GM12878 (cell line): ENCODE results near the gene NCKAP5. TPM values are rescaled to one million over a fixed set of nuclear protein-coding genes. Genes with fewer than 3 reads are reported as not detected.

Experiments used
- ATAC-seq: fragments of 200-7000 bp; cut with Tn5 transposase; 3 replicates; pipeline ENCODE4 v1.9.1; 2020; ENCODE audit warnings: mild to moderate bottlenecking, moderate library complexity
- BruUV-seq: library from RNA; stranded (reverse); fragments of 400-500 nt; replicated peaks from 2 replicates; lab custom pipeline; 2021; lab: Mats Ljungman, UMichigan
- CTCF ChIA-PET: fragments of 300-600 bp; sonication (Branson Sonifier 250); formaldehyde crosslinking; extraction: SDS; loops from one replicate; lab custom pipeline; 2021; ENCODE audit warnings: inconsistent platforms; lab: Yijun Ruan, JAX
- POLR2A ChIA-PET: fragments of 350-600 bp; formaldehyde crosslinking; extraction: SDS; loops from one replicate; lab custom pipeline; 2021; ENCODE audit warnings: inconsistent platforms; lab: Charles Lee
- RAD21 ChIA-PET: fragments of 300-600 bp; sonication (Branson Sonifier 250); formaldehyde crosslinking; loops from one replicate; lab custom pipeline; 2023; ENCODE audit warnings: antibody characterized with exemption; ENCODE audit not compliant: unreplicated experiment; lab: Charles Lee
- SMC1A ChIA-PET: fragments of 300-600 bp; sonication (Branson Sonifier 250); formaldehyde crosslinking; loops from one replicate; lab custom pipeline; 2023; ENCODE audit not compliant: unreplicated experiment, uncharacterized antibody; lab: Charles Lee
- DNase-seq: peaks from one replicate; pipeline ENCODE4 v3.0.0-alpha.2; 2011; ENCODE audit warnings: low read depth, low spot score
- FAIRE-seq: peaks from 3 replicates; lab custom pipeline; 2011; peaks lifted over from hg19 to GRCh38; lab: Jason Lieb, UNC
- H2AFZ ChIP-seq: 2 replicates; pipeline ENCODE4 v1.6.0; 2011; ENCODE audit warnings: low read depth, low read length, control low read depth; ENCODE audit not compliant: control insufficient read depth
- H3K27ac ChIP-seq: 2 replicates; pipeline ENCODE4 v1.5.1; 2011; ENCODE audit warnings: control low read depth; ENCODE audit not compliant: control insufficient read depth, insufficient read depth
- H3K27me3 ChIP-seq, 2 experiments: replicated peaks in 1 of 2; 2 replicates each; pipeline versions ENCODE4 v1.6.0 to v1.6.1; 2011; ENCODE audit warnings: low read length in 1 of 2; ENCODE audit not compliant: control insufficient read depth in 2 of 2, insufficient read depth in 2 of 2
- H3K36me3 ChIP-seq, 2 experiments: 2 replicates each; pipeline ENCODE4 v1.5.1; 2011; ENCODE audit warnings: low read length in 1 of 2; ENCODE audit not compliant: control insufficient read depth in 2 of 2, insufficient read depth in 2 of 2
- H3K4me1 ChIP-seq: 2 replicates; pipeline ENCODE4 v1.6.1; 2011; ENCODE audit warnings: mild to moderate bottlenecking, low read length, moderate library complexity, mixed read lengths; ENCODE audit not compliant: control insufficient read depth, insufficient read depth
- H3K4me2 ChIP-seq: 2 replicates; pipeline ENCODE4 v1.6.0; 2011; ENCODE audit warnings: control low read depth; ENCODE audit not compliant: control insufficient read depth, insufficient read depth
- H3K4me3 ChIP-seq: fragments of 200-600 bp; sonication (generic); 2 replicates; pipeline ENCODE4 v1.5.1; 2016
- H3K79me2 ChIP-seq: 2 replicates; pipeline ENCODE4 v1.6.0; 2011; ENCODE audit warnings: low read length; ENCODE audit not compliant: control insufficient read depth, insufficient read depth
- H3K9ac ChIP-seq: 2 replicates; pipeline ENCODE4 v1.8.0; 2011; ENCODE audit warnings: low read length, control low read depth, mixed read lengths; ENCODE audit not compliant: control insufficient read depth, insufficient read depth
- H3K9me3 ChIP-seq: replicated peaks from 3 replicates; pipeline ENCODE4 v1.5.1; 2011; ENCODE audit warnings: mild to moderate bottlenecking, low read length; ENCODE audit not compliant: control insufficient read depth, insufficient read depth
- H4K20me1 ChIP-seq: 2 replicates; pipeline ENCODE4 v1.6.0; 2011; ENCODE audit not compliant: control insufficient read depth, insufficient read depth
- ASH2L ChIP-seq: fragments of 300-600, 200-600 bp; sonication (generic); IDR thresholded peaks from 2 replicates; pipeline ENCODE4 v1.6.1; 2017; ENCODE audit warnings: low read depth, mild to moderate bottlenecking, borderline replicate concordance
- CHD2 ChIP-seq: IDR thresholded peaks from 2 replicates; pipeline ENCODE4 v1.6.1; 2011; ENCODE audit warnings: low read depth, low read length, improper control_type of control experiment, borderline replicate concordance
- HDAC2 ChIP-seq: fragments of 200-600 bp; sonication (generic); IDR thresholded peaks from 2 replicates; pipeline ENCODE4 v1.6.1; 2017
- HDGF ChIP-seq: fragments of 450-650 bp; IDR thresholded peaks from 2 replicates; pipeline ENCODE4 v1.6.1; 2016; ENCODE audit warnings: antibody characterized with exemption
- NBN ChIP-seq: fragments of 450-650 bp; IDR thresholded peaks from 2 replicates; pipeline ENCODE4 v1.6.1; 2016
- NFXL1 ChIP-seq: fragments of 450-650 bp; IDR thresholded peaks from 2 replicates; pipeline ENCODE4 v1.6.1; 2017; ENCODE audit warnings: antibody characterized with exemption, mild to moderate bottlenecking, borderline replicate concordance
- POU2F2 ChIP-seq: IDR thresholded peaks from 3 replicates; pipeline ENCODE4 v1.6.1; 2011; ENCODE audit warnings: low read depth, mild to moderate bottlenecking, low read length, borderline replicate concordance
- RELB ChIP-seq: fragments of 450-650 bp; IDR thresholded peaks from 2 replicates; pipeline ENCODE4 v1.6.1; 2017; ENCODE audit warnings: low read depth, mild to moderate bottlenecking, moderate library complexity
- RUNX3 ChIP-seq: IDR thresholded peaks from 2 replicates; pipeline ENCODE4 v1.6.1; 2012; ENCODE audit warnings: low read length, inconsistent platforms
- SMAD5 ChIP-seq: IDR thresholded peaks from 2 replicates; pipeline ENCODE4 v1.6.1; 2016; ENCODE audit warnings: antibody characterized with exemption, low read depth
- SMC3 ChIP-seq: IDR thresholded peaks from 2 replicates; pipeline ENCODE4 v1.6.1; 2011; ENCODE audit warnings: low read length, improper control_type of control experiment, borderline replicate concordance
- ZNF622 ChIP-seq: fragments of 450-650 bp; IDR thresholded peaks from 2 replicates; pipeline ENCODE4 v1.6.1; 2017; ENCODE audit warnings: mild to moderate bottlenecking, inconsistent platforms
- WGBS: methylation state at CpG from one replicate; pipeline ENCODE4 v1.1.6; 2016; ENCODE audit warnings: low lambda C conversion rate; ENCODE audit not compliant: insufficient replicate concordance, insufficient coverage; ENCODE audit errors: missing lambda C conversion rate; 5-methylcytosine and 5-hydroxymethylcytosine counted together
- in situ Hi-C: fragments of 300-500 bp; cut with MboI; formaldehyde crosslinking; loops from 9 replicates; pipeline ENCODE4 v1.14.3; 2018; ENCODE audit warnings: mixed read lengths
- intact Hi-C: fragments of 100-400 bp; cut with micrococcal nuclease; formaldehyde crosslinking; loops from one replicate; pipeline ENCODE4 v1.14.2; 2022; ENCODE audit not compliant: unreplicated experiment
- polyA plus RNA-seq, 11 experiments: library from polyadenylated mRNA; depleted of rRNA in 4 of 11; unstranded in 6 of 11; stranded (reverse) in 5 of 11; fragments of >200 nt; fragmentation: Nextera tagmentation in 4 of 11; fragmentation: Illumina TruSeq in 1 of 11; extraction: Ambion mirVana in 4 of 11; extraction: Trizol in 1 of 11; gene quantifications; 1 replicate in 1 of 11; 2 replicates in 10 of 11; pipeline versions ENCODE4 v1.2.1 to v1.2.3, GENCODE V29; 2011 to 2016; ENCODE audit warnings: inconsistent platforms in 2 of 11, missing spikeins in 2 of 11, low read depth in 1 of 11
- total RNA-seq, 4 experiments: library from RNA; depleted of rRNA in 3 of 4; stranded (reverse); fragments of >200 nt in 3 of 4; fragmentation: Illumina TruSeq in 1 of 4; extraction: Trizol in 1 of 4; gene quantifications; 2 replicates each; pipeline versions ENCODE4 v1.2.1 to v1.2.3, GENCODE V29; 2013 to 2021

Gene NCKAP5
- total and polyA plus RNA-seq, 10 of the 15 experiments (the other 5 are each of a cell fraction or from before 2014, with no cell fraction given) = 0.06 to 0.44 (median 0.16) TPM

- no peaks in the 10 kb centered on the region for H3K4me1 ChIP-seq
- in situ Hi-C loops (no loop called here), intact Hi-C loops (no loop called here)
- no peaks in the 10 kb centered on the region for H3K36me3 ChIP-seq
- H3K27ac ChIP-seq = no peak overlapping the region
- RAD21 ChIA-PET = no interaction called here
- BruUV-seq = no TSS peak
- SMC1A ChIA-PET = no interaction called here
- H2AFZ ChIP-seq = no peak overlapping the region
- ATAC-seq (no peak), FAIRE-seq (no peak)
- no peaks in the 10 kb centered on the region for H3K9me3 ChIP-seq
- H3K9ac ChIP-seq = no peak overlapping the region
- H3K27me3 ChIP-seq = no peaks in the 10 kb centered on the region
- CTCF ChIA-PET = no interaction called here
- no peaks in the 10 kb centered on the region for H4K20me1 ChIP-seq
- no peaks in the 10 kb centered on the region for H3K79me2 ChIP-seq
- TF ChIP-seq SMC3 (no peak), RELB (no peak), ZNF622 (no peak), POU2F2 (no peak), SMAD5 (no peak), NBN (no peak), HDAC2 (no peak), NFXL1 (no peak), RUNX3 (no peak), CHD2 (no peak), ASH2L (no peak), HDGF (no peak)
- TF ChIP-seq, all 136 proteins: peak for 0
- POLR2A ChIA-PET = no interaction called here
- Histone ChIP-seq H3K4me2 (no peak overlapping the region), H3K4me3 (no peak overlapping the region)
- no peak for DNase-seq
- 35% methylated on average over 1 of the region's 1 CpG for WGBS
These were observed 265.1 kb downstream of the NCKAP5 start for GRCh38 chr2:133303150-133303549.
